Subcutaneous adipose tissue (tissue), 4 donors: Measurements from ENCODE around the gene RAP1GAP2. TPM values are rescaled to one million over a fixed set of nuclear protein-coding genes. Genes with fewer than 3 reads are reported as not detected.

Experiments used
- CTCF ChIP-seq: fragments of 450-650 bp; IDR thresholded peaks from one replicate; pipeline ENCODE4 v1.5.1; 2016; ENCODE audit warnings: low read depth, mild to moderate bottlenecking, control low read depth, antibody characterized with exemption, moderate library complexity
- total RNA-seq, 4 donors: library from RNA; depleted of rRNA; stranded (reverse); fragments of >200 nt; gene quantifications; one replicate each; pipeline ENCODE4 v1.1.0, GENCODE V29; 2016

The RAP1GAP2 gene
- total RNA-seq, 4 donors from 2014 or later: 1.9 to 6.1 (median 3.4) TPM

- no peak for TF ChIP-seq CTCF
These were observed 9.7 kb downstream of the RAP1GAP2 start for GRCh38 chr17:2805961-2806360.

GRCh38 chr17:2808367-2809335 is 12.4 kb downstream of the RAP1GAP2 start:
- no peak for TF ChIP-seq CTCF

GRCh38 chr17:2809337-2809736 is 13.1 kb downstream of the RAP1GAP2 start:
- no peak for TF ChIP-seq CTCF

- TF ChIP-seq CTCF: no peak
These were observed 17.8 kb downstream of the RAP1GAP2 start for GRCh38 chr17:2814049-2814448.

- no peak for TF ChIP-seq CTCF
These were observed 18.5 kb downstream of the RAP1GAP2 start for GRCh38 chr17:2814481-2815341.

- no peak for TF ChIP-seq CTCF
These were observed 19.5 kb downstream of the RAP1GAP2 start for GRCh38 chr17:2815781-2816185.

- TF ChIP-seq CTCF: no peak
These were observed 20.4 kb downstream of the RAP1GAP2 start for GRCh38 chr17:2816688-2817087.
